Suppressor macrophage (primary cell): ENCODE data around the gene TMEM190.
A peak's percentile ranks its signal among the peaks of the same experiment; 100 is the strongest.

Experiments used
- DNase-seq, 4 experiments: peaks; one replicate each; pipeline ENCODE4 v3.0.0-alpha.2; 2020 to 2022
- total RNA-seq, 17 experiments: gene quantifications; one replicate each; lab custom pipeline; 2026; ENCODE audit warnings: mixed read lengths in 6 of 17, inconsistent platforms in 3 of 17; lab: John Stamatoyannopoulos, UW

TMEM190 gene
- 0 to 0.66 (median 0) reads per million in 17 experiments for total RNA-seq

- no peak for DNase-seq
Observed at GRCh38 chr19:55376241-55376933, at the start of gene TMEM190. Gene TMEM190, plus strand, starts transcription at chr19:55376826. Its CDS starts 28 bp downstream, at chr19:55376854.

DNA sequence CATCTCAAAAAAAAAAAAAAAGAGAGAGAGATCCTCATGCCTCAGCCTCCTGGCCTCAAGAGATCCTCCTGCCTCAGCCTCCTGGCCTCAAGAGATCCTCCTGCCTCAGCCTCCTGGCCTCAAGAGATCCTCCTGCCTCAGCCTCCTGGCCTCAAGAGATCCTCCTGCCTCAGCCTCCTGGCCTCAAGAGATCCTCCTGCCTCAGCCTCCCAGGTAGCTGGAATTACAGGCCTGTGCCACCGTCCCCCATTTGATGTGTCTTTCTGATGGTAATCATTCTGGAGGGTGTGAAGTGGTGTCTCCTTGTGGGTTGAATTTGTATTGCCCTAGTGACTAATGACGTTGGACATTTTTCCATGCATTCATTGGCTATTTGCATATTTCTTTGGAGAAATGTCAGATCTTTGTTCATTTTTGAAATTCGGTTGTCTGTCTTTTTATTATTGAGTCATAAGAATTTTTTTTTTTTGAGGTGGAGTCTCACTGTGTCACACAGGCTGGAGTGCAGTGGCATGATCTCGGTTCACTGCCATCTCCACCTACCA lies 47.8 kb upstream of the TMEM190 start:
- peak in 2 of 4 experiments; percentile 42 to 58 for DNase-seq

- DNase-seq: peak in 1 of 4 experiments; percentile 43
Observed at GRCh38 chr19:55329791-55330190, 46.8 kb upstream of the TMEM190 start.

DNA sequence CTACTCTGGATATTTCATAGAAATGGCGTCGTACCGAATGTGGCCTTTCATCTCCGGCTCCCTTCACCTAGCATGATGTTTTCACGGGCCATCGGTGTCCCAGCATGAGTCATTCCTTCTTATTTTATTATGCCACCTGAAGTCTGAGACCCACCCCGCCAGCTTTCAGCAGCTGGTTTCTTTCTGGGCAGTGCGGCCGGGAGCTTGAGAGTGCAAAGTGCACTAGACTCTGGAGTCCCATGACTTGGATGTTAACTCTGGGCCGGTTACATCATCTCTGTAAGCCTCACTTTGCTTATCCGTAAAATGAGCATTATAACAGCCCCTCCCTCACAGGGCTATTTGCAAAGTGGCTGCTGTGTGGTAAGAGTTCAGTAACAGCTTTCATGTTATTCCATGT lies 42.8 kb upstream of the TMEM190 start:
- no peak for DNase-seq

GRCh38 chr19:55336101-55336500 lies 40.5 kb upstream of the TMEM190 start:
- no peak for DNase-seq

DNA sequence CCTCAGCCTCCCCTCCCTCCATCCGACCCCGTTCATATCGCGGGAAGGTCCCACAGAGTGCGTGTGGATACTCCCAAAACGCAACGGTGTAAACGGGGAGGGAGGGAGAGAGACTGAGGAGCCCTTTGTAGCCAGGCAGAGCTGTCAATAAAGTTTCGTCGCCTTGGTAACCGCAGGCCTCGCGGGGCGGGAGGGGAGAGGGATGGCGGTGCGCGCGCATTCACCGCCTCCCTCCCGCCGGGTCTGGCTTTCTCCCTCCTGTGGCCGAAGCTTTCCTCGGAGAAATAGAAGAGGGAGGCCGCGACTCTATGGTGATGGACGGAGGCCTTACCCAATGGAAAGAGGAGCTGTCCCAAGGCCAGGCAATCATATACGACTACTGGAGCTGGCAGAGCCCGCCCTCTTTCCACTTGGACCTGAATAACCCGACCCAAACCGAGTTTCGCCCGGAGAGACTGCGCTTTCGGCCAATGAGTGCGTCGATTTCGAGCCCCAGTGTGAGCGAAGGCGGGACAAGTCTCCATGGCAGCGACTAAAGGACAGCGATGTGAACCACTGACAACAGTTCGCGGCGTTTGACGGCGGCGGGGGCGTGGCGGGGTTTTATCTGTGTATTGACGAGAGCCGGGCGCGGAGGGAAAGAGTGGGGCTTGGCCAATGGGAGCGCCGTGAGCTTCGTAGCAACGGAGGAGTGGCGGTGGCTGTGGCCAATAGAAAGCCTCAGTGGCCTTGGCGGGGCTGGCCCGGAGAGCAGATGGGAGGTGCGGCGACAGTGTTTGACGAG lies 37.3 kb upstream of the TMEM190 start, which contains the start of gene KMT5C:
Gene KMT5C, plus strand, starts transcription at position 772 of the 784 bp plus-strand sequence. CDS start 2,061 bp downstream, outside the sequence.
- peak; percentile 100 for DNase-seq

GRCh38 chr19:55339889-55340783 lies 36.5 kb upstream of the TMEM190 start:
- peak in 1 of 4 experiments; percentile 51 for DNase-seq

- DNase-seq: peak in 2 of 4 experiments; percentile 32 to 57
Observed at GRCh38 chr19:55340784-55341147, 35.9 kb upstream of the TMEM190 start.

DNA sequence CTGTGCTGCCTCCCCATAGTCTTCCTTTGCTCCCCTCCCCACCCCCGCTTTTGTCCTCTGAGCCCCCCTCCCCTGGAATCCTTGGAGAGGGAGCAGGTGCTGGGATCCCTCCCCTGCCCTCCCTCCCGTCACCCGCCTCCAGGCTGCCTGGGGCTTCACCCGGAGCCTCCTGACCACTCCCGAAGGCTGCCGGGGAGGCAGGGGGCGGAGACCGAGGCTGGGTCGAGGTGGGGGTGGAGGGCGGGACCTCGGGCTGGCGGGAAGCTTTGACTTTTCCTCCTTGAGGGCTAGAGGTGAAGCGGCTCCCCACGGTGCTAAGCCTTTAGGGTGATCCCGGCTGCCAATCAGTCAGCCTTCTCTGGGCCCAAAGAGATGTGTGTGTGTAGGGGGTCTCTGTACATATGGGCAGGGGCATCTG lies 35.4 kb upstream of the TMEM190 start:
- peak; percentile 80 to 93 (median 84) for DNase-seq

DNA sequence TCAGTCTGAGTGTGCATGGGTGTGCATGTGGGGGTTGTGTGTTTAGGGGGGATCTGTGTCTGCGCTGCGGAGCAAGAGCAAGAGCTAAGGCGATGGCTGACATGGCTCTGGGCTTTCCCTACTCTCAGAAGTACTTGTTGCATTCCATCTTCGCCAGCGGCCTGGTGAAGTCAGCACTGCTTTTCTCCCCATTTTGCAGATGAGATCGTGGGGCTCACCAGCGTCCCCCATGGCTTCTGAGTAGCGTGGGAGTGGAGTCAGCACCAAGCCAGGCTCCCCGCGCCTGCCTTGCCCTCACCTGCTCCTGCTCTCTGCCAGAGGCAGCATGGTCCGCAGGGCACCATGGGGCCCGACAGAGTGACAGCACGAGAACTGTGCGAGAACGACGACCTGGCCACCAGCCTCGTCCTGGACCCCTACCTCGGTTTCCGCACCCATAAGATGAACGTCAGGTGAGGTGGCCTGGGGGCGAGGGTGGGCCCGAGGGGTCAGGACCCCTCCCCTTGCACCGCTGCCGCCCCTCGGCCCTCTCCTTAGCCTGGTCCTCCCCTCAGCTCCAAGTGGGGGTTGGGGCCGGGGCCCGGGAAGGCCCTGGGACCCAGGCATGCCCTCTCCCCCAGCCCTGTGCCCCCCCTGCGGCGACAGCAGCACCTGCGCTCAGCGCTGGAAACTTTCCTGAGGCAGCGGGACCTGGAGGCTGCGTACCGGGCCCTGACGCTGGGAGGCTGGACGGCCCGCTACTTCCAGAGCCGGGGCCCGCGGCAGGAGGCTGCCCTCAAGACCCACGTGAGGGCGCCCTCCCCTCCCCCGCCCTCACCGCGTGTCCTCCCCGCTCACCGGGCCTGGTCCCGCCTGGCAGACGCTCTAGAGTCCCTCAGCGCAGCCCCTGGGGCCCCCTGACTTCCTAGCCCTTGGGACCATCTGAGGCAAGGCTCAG lies 34.8 kb upstream of the TMEM190 start:
- no peak for DNase-seq

GRCh38 chr19:55344444-55344843 lies 32.2 kb upstream of the TMEM190 start:
- no peak for DNase-seq

- no peak for DNase-seq
Observed at GRCh38 chr19:55345101-55345817, 31.4 kb upstream of the TMEM190 start.

GRCh38 chr19:55345818-55346724 lies 30.6 kb upstream of the TMEM190 start:
- no peak for DNase-seq

GRCh38 chr19:55346725-55347441 lies 29.7 kb upstream of the TMEM190 start:
- no peak for DNase-seq

DNA sequence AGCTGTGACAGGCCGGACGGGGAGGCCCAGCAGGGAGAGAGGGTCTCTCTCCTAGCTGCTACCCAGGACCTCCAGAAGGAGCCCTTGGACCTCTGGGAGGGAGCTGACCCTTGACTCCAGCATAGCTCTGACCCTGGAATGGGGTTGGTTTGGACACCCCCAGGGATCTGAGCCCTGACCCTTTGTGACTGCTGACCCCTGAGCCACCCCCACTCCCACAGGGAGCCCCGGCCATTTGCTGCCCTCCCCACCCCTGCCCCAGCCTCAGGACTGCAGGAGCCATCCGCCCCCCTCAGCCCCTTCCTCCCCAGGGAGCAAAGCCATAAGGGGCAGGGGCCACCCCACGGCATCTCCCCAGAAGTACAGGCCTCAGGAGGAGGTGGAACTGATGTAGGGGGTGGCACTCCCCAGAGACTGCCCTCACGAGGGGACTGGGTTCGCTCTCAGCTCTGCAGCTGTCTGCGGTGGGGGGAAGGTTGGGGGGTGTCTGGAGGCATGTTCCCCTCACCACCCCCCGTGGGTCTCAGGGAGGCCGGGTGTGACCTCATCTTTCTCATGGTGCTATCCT lies 29.1 kb upstream of the TMEM190 start:
- DNase-seq: no peak

DNA sequence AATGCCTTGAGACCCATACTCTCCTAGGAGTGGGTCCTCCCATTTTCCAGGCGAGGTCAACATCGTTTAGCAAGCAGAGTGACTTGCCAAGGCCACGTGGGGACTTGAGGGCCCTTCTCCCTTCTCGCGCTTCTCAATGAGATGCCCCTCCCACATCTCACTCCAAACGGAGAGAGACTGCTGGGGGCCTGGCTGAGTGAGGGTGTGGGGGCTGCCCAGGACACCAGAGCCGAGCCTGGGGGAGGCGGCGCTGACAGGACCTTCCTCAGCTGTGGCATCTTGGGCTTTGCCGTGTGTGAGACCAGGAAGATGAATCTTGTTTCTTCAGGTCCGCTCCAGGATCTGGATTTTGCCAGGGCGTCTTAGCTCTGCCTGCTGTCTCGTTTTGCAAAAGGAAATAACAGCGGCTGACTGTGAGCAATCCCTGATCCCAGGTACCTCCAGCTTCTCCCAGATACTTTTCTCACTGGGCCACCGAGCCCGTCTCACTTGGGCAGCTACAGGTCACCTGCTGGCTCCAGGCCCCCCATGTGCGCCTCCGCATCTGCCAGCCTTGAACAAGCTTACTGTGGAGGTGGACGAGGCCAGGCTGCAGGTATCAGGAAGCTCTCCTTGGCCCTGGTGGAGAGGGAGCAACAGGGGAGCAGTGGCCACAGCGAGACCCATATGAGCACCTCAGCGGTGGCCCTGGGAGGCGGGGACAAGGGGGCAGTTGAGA lies 28.1 kb upstream of the TMEM190 start:
- DNase-seq: no peak

DNA sequence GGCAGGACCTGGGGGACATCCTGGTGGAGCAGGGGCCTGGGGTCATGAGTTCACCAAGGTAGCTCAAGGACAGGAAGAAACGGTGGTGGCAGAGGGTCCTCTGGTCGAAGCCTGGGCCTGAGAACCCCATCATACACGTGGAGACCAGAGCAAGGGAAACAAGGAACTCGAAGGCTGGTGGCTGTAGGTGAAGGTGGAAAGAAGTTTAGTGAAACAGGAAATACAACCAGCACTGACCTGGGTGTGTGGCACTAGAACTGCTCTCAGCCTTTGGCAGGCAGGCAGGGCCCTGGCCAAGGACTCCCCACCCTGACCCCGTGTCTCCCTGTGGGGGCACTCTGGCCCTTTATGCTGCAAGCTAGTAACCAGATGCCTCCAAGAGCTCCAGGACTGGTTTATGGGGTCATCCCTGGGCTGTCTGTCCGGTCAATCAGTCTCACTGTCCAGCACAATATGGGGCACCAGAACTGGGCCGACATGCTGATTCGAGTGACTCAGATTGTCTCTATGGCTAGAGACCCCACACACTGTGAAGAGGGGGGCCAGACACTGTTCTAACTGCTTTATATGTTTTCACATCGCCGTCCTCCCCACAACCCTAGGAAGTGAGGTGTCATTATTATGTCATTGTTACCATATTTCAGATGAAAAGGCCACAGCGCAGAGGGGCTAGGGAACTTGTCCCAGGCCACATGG lies 25.9 kb upstream of the TMEM190 start:
- DNase-seq: no peak
